PFSK-1 (cell line): Measurements from ENCODE around the gene SRP9.

Source experiments
- FOXP2 ChIP-seq: optimal IDR thresholded peaks from 2 replicates; pipeline ENCODE3; 2011; ENCODE audit warnings: borderline replicate concordance, control low read depth, inconsistent platforms; ENCODE audit not compliant: insufficient read depth; ENCODE audit errors: extremely low read length, extremely low read depth
- POLR2AphosphoS5 ChIP-seq: IDR thresholded peaks from 2 replicates; pipeline ENCODE4 v1.6.1; 2012; ENCODE audit warnings: low read depth, mild to moderate bottlenecking, control low read depth, low read length, moderate library complexity
- SIN3A ChIP-seq: IDR thresholded peaks from 2 replicates; pipeline ENCODE4 v1.6.1; 2012; ENCODE audit warnings: mild to moderate bottlenecking, low read length, moderate library complexity, borderline replicate concordance; ENCODE audit not compliant: insufficient read depth
- TAF1 ChIP-seq: IDR thresholded peaks from 2 replicates; pipeline ENCODE4 v1.6.1; 2012; ENCODE audit warnings: low read length, control low read depth, borderline replicate concordance; ENCODE audit not compliant: insufficient read depth
- TF ChIP-seq, protein P1 (sequence below), 2 experiments: IDR thresholded peaks; 2 replicates each; pipeline versions ENCODE4 v1.6.1 to v1.8.0; 2011 to 2012; ENCODE audit warnings: low read depth in 2 of 2, low read length in 2 of 2, control low read depth in 1 of 2, inconsistent platforms in 1 of 2, mild to moderate bottlenecking in 1 of 2, moderate library complexity in 1 of 2; ENCODE audit not compliant: insufficient read depth in 1 of 2

Gene SRP9

GRCh38 chr1:225774281-225775147 lies 3.1 kb upstream of the SRP9 start:
- TF ChIP-seq FOXP2 (no peak), SIN3A (no peak), TAF1 (no peak), POLR2AphosphoS5 (no peak)
- TF ChIP-seq, protein P1, sequence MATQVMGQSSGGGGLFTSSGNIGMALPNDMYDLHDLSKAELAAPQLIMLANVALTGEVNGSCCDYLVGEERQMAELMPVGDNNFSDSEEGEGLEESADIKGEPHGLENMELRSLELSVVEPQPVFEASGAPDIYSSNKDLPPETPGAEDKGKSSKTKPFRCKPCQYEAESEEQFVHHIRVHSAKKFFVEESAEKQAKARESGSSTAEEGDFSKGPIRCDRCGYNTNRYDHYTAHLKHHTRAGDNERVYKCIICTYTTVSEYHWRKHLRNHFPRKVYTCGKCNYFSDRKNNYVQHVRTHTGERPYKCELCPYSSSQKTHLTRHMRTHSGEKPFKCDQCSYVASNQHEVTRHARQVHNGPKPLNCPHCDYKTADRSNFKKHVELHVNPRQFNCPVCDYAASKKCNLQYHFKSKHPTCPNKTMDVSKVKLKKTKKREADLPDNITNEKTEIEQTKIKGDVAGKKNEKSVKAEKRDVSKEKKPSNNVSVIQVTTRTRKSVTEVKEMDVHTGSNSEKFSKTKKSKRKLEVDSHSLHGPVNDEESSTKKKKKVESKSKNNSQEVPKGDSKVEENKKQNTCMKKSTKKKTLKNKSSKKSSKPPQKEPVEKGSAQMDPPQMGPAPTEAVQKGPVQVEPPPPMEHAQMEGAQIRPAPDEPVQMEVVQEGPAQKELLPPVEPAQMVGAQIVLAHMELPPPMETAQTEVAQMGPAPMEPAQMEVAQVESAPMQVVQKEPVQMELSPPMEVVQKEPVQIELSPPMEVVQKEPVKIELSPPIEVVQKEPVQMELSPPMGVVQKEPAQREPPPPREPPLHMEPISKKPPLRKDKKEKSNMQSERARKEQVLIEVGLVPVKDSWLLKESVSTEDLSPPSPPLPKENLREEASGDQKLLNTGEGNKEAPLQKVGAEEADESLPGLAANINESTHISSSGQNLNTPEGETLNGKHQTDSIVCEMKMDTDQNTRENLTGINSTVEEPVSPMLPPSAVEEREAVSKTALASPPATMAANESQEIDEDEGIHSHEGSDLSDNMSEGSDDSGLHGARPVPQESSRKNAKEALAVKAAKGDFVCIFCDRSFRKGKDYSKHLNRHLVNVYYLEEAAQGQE (IDR thresholded peaks at IDR 0.05; ENCODE audit: insufficient read depth in 1 of 2, low read depth in 2 of 2, low read length in 2 of 2), result no peak

DNA sequence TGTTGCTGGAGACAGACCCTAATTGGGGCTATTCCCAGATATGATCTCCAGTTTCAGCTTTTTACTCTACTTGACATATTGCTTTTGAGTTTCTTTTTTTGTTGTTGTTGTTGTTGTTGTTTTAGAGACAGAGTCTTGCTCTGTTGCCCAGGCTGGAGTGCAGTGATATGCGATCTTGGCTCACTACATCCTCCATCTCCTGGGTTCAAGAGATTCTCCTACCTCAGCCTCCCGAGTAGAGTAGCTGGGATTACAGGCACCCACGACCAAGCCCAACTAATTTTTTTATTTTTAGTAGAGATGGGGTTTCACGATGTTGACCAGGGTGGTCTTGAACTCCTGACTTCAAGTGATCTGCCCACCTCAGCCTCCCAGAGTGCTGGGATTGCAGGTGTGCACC lies 1.3 kb upstream of the SRP9 start:
- TF ChIP-seq, protein P1 (IDR thresholded peaks at IDR 0.05; ENCODE audit: insufficient read depth in 1 of 2, low read depth in 2 of 2, low read length in 2 of 2), result no peak
- TF ChIP-seq SIN3A (no peak), POLR2AphosphoS5 (no peak), FOXP2 (no peak), TAF1 (no peak)

DNA sequence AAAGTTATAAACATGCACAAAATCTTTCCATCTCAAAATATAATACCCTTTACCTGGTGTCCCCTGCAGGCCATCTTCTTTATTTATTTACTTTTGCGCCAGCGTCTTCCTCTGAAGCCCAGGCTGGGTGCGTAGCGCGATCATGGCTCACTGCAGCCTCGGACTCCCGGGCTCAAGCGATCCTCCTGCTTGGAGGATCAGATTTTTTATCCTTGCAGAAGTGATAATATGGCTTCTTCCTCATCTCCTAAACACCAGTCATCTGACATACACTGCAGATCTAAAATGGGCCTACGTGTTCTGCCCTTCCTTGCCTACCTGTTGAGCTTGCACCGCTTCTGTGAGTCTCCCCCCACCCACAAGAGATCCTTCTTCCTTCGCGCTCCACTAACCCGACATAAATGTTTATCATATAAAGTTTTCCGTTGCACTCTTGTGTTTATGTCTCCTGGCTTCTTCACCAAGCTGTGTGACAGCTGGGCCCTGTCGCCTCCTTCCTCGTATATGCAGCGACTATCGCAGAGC lies 506 bp upstream of the SRP9 start:
- TF ChIP-seq FOXP2 (no peak), POLR2AphosphoS5 (no peak), SIN3A (no peak), TAF1 (no peak)
- TF ChIP-seq, protein P1 (IDR thresholded peaks at IDR 0.05; ENCODE audit: insufficient read depth in 1 of 2, low read depth in 2 of 2, low read length in 2 of 2), result no peak

- peak; percentile 77; the same call in 1 of the 2 replicates for TF ChIP-seq TAF1
- TF ChIP-seq, protein P1 (IDR thresholded peaks at IDR 0.05; ENCODE audit: insufficient read depth in 1 of 2, low read depth in 2 of 2, low read length in 2 of 2), result no peak
Observed at GRCh38 chr1:225778337-225778669, 677 bp downstream of the SRP9 start.

GRCh38 chr1:225780134-225780533 lies 2.5 kb downstream of the SRP9 start:
- TF ChIP-seq SIN3A (no peak), FOXP2 (no peak), TAF1 (no peak), POLR2AphosphoS5 (no peak)
- TF ChIP-seq, protein P1 (IDR thresholded peaks at IDR 0.05; ENCODE audit: insufficient read depth in 1 of 2, low read depth in 2 of 2, low read length in 2 of 2), result no peak
